HCT116 (cell line): ENCODE results near the gene UQCC2. TPM values are rescaled to one million over a fixed set of nuclear protein-coding genes. Genes with fewer than 3 reads are reported as not detected.

ENCODE experiments used
- ATAC-seq: fragments of 200-7000 bp; cut with Tn5 transposase; 2 replicates; pipeline ENCODE4 v1.9.1; 2020; ENCODE audit warnings: mild to moderate bottlenecking, moderate library complexity
- BruUV-seq: library from RNA; stranded (reverse); fragments of 400-500 nt; replicated peaks from 2 replicates; lab custom pipeline; 2021; lab: Mats Ljungman, UMichigan
- CTCF ChIA-PET: fragments of 300-600 bp; sonication (Branson Sonifier 250); formaldehyde crosslinking; loops from one replicate; lab custom pipeline; 2021; ENCODE audit warnings: antibody characterized with exemption; lab: Charles Lee
- POLR2A ChIA-PET: fragments of 300-600, 350-600 bp; sonication (Branson Sonifier 250); formaldehyde crosslinking; loops from one replicate; lab custom pipeline; 2021; ENCODE audit warnings: antibody characterized with exemption; lab: Charles Lee
- RAD21 ChIA-PET, 2 experiments: fragments of 300-600 bp; sonication (Branson Sonifier 250); formaldehyde crosslinking; loops; one replicate each; lab custom pipeline; 2023; ENCODE audit warnings: low total read pairs in 2 of 2; ENCODE audit not compliant: uncharacterized antibody in 2 of 2, unreplicated experiment in 2 of 2, low non-redundant PET in 1 of 2; lab: Charles Lee
- DNase-seq: peaks from one replicate; pipeline ENCODE4 v3.0.0-alpha.2; 2010; ENCODE audit warnings: low read depth, low spot score
- H2AFZ ChIP-seq: fragments of 200-600 bp; shearing (Covaris generic), sonication (generic); 2 replicates; pipeline ENCODE4 v1.6.1; 2017; ENCODE audit warnings: low read depth, mixed run types, mixed read lengths, antibody characterized with exemption, low read length; ENCODE audit not compliant: poor library complexity, severe bottlenecking
- H3K27ac ChIP-seq: 2 replicates; pipeline ENCODE4 v1.5.1; 2012; ENCODE audit warnings: low read depth, low read length
- H3K27me3 ChIP-seq: fragments of 200-600 bp; sonication (generic); 2 replicates; pipeline ENCODE4 v1.6.1; 2016; ENCODE audit warnings: mixed run types, low read length, mixed read lengths; ENCODE audit not compliant: insufficient read depth
- H3K36me3 ChIP-seq, 2 experiments: fragments of 200-500 bp in 1 of 2; fragments of 200-600 bp in 1 of 2; sonication (Bioruptor generic) in 1 of 2; sonication (generic) in 1 of 2; 2 replicates each; pipeline versions ENCODE4 v1.5.1 to v1.6.1; 2014 to 2016; ENCODE audit warnings: low read length in 2 of 2, inconsistent platforms in 1 of 2, mixed read lengths in 1 of 2, mixed run types in 1 of 2; ENCODE audit not compliant: insufficient read depth in 2 of 2, control insufficient read depth in 1 of 2
- H3K4me1 ChIP-seq, 2 experiments: fragments of 200-600 bp in 1 of 2; sonication (generic) in 1 of 2; 2 replicates each; pipeline versions ENCODE4 v1.5.1 to v1.6.1; 2012 to 2017; ENCODE audit warnings: low read length in 2 of 2, inconsistent platforms in 1 of 2, mild to moderate bottlenecking in 1 of 2, mixed read lengths in 1 of 2, mixed run types in 1 of 2, moderate library complexity in 1 of 2; ENCODE audit not compliant: insufficient read depth in 2 of 2, control insufficient read depth in 1 of 2
- H3K4me2 ChIP-seq: fragments of 200-600 bp; sonication (generic); 2 replicates; pipeline ENCODE4 v1.6.1; 2017; ENCODE audit warnings: mixed run types, low read length, mixed read lengths
- H3K4me3 ChIP-seq, 2 experiments: fragments of 200-600 bp in 1 of 2; sonication (generic) in 1 of 2; replicated peaks in 1 of 2; 2 replicates each; pipeline ENCODE4 v1.5.1; 2011 to 2016; ENCODE audit warnings: low read length in 2 of 2, control low read depth in 1 of 2, low read depth in 1 of 2, mild to moderate bottlenecking in 1 of 2, mixed read lengths in 1 of 2, mixed run types in 1 of 2
- H3K79me2 ChIP-seq: fragments of 200-600 bp; sonication (generic); 2 replicates; pipeline ENCODE4 v1.6.1; 2017; ENCODE audit warnings: mild to moderate bottlenecking, mixed run types, low read length, moderate library complexity, mixed read lengths; ENCODE audit not compliant: insufficient read depth
- H3K9ac ChIP-seq: fragments of 200-600 bp; sonication (generic); 2 replicates; pipeline ENCODE4 v1.6.1; 2016; ENCODE audit warnings: low read length, mixed read lengths
- H3K9me2 ChIP-seq: fragments of 200-600 bp; sonication (generic), shearing (Covaris generic); 2 replicates; pipeline ENCODE4 v1.6.1; 2017; ENCODE audit warnings: mixed run types, mild to moderate bottlenecking, moderate library complexity; ENCODE audit not compliant: insufficient read depth
- H3K9me3 ChIP-seq, 2 experiments: fragments of 200-500 bp in 1 of 2; fragments of 200-600 bp in 1 of 2; sonication (Bioruptor generic) in 1 of 2; sonication (generic) in 1 of 2; 2 replicates each; pipeline ENCODE4 v1.6.1; 2014 to 2017; ENCODE audit warnings: low read length in 2 of 2, mixed read lengths in 2 of 2, inconsistent platforms in 1 of 2, low read depth in 1 of 2, mild to moderate bottlenecking in 1 of 2, mixed run types in 1 of 2, moderate library complexity in 1 of 2; ENCODE audit not compliant: control insufficient read depth in 1 of 2, insufficient read depth in 1 of 2
- H4K20me1 ChIP-seq: fragments of 200-600 bp; sonication (generic), shearing (Covaris generic); 2 replicates; pipeline ENCODE4 v1.6.1; 2017; ENCODE audit warnings: mixed run types, mild to moderate bottlenecking, moderate library complexity; ENCODE audit not compliant: insufficient read depth
- ELF1 ChIP-seq: IDR thresholded peaks from 2 replicates; pipeline ENCODE4 v1.6.1; 2012; ENCODE audit warnings: low read depth, borderline replicate concordance
- FOSL1 ChIP-seq: IDR thresholded peaks from 2 replicates; pipeline ENCODE4 v1.6.1; 2012; ENCODE audit warnings: low read depth
- POLR2AphosphoS5 ChIP-seq: IDR thresholded peaks from 2 replicates; pipeline ENCODE4 v1.6.1; 2011; ENCODE audit warnings: mild to moderate bottlenecking, low read depth, low read length, moderate library complexity
- SRF ChIP-seq: IDR thresholded peaks from 2 replicates; pipeline ENCODE4 v1.6.1; 2012; ENCODE audit warnings: low read depth
- TCF7L2 ChIP-seq: IDR thresholded peaks from 2 replicates; pipeline ENCODE4 v1.7.0; 2011; ENCODE audit warnings: borderline replicate concordance, inconsistent platforms; ENCODE audit not compliant: insufficient read depth, insufficient read length; ENCODE audit errors: extremely low read depth
- YY1 ChIP-seq: IDR thresholded peaks from 2 replicates; pipeline ENCODE4 v1.6.1; 2011; ENCODE audit warnings: low read length, low read depth, moderate library complexity, mild to moderate bottlenecking; ENCODE audit not compliant: insufficient replicate concordance; ENCODE audit errors: extremely low read depth
- ZFX ChIP-seq: fragments of 450-650 bp; IDR thresholded peaks from 2 replicates; pipeline ENCODE4 v1.6.1; 2017
- intact Hi-C: fragments of 100-400 bp; cut with micrococcal nuclease; formaldehyde crosslinking; loops from 2 replicates; pipeline ENCODE4 v1.10.0; 2022
- total RNA-seq: library from RNA; stranded (reverse); gene quantifications from one replicate; pipeline ENCODE4 v1.2.1, GENCODE V29; 2021; ENCODE audit not compliant: unreplicated experiment
- TF ChIP-seq, protein P1 (sequence below): IDR thresholded peaks from 2 replicates; pipeline ENCODE4 v1.6.1; 2011; ENCODE audit warnings: mild to moderate bottlenecking, low read length, moderate library complexity; ENCODE audit not compliant: insufficient replicate concordance; ENCODE audit errors: extremely low read depth
- TF ChIP-seq, protein P2 (sequence below): IDR thresholded peaks from 2 replicates; pipeline ENCODE4 v1.6.1; 2012
- TF ChIP-seq, protein P3 (sequence below), 3 experiments: fragments of 200-600 bp in 1 of 3; sonication (generic) in 1 of 3; IDR thresholded peaks in 2 of 3; conservative IDR thresholded peaks in 1 of 3; 2 replicates each; pipeline ENCODE4 v1.5.1; 2012 to 2017; ENCODE audit warnings: low read depth in 2 of 3, low read length in 2 of 3, antibody characterized with exemption in 1 of 3, borderline replicate concordance in 1 of 3, control low read depth in 1 of 3, mild to moderate bottlenecking in 1 of 3, mixed read lengths in 1 of 3, mixed run types in 1 of 3, moderate library complexity in 1 of 3; ENCODE audit not compliant: insufficient read depth in 1 of 3
- TF ChIP-seq, protein P4 (sequence below): IDR thresholded peaks from 2 replicates; pipeline ENCODE4 v1.6.1; 2012

The UQCC2 gene
- total RNA-seq, 1 experiment from 2014 or later: 95.1 TPM

DNA sequence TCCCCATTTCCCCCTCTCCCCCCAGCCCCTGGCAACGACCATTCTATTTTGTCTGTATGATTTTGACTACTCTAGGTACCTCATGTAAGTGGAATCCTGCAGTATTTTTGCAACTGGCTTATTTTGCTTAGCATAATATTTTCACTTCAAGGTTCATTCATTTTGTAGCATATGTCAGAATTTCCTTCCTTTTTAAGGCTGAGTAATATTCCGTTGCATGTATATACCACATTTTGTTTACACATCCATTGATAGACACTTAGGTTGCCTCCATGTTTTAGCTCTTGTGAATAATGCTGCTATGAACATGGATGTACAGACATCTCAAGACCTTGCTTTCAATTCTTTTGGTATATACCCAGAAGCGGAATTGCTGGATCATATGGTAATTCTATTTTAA, 1.4 kb upstream of the UQCC2 start:
- POLR2A ChIA-PET: no interaction called here
- DNase-seq: no peak
- Histone ChIP-seq H3K4me2 (no peak overlapping the region), H2AFZ (no peak overlapping the region), H4K20me1 (no peaks in the 10 kb centered on the region), H3K4me3 (no peak overlapping the region), H3K9ac (no peak overlapping the region), H3K27me3 (no peaks in the 10 kb centered on the region), H3K9me3 (no peaks in the 10 kb centered on the region), H3K9me2 (no peaks in the 10 kb centered on the region), H3K36me3 (peaks cover 2 to 24% of the 10 kb centered on the region in 2 experiments; a peak in 3 of 4 replicates), H3K79me2 (peaks cover 32% of the 10 kb centered on the region), H3K4me1 (peaks cover 27 to 46% of the 10 kb centered on the region in 2 experiments), H3K27ac (no peak overlapping the region)
- no TSS peak for BruUV-seq
- TF ChIP-seq YY1: no peak
- no peak for TF ChIP-seq POLR2AphosphoS5
- TF ChIP-seq, protein P1, sequence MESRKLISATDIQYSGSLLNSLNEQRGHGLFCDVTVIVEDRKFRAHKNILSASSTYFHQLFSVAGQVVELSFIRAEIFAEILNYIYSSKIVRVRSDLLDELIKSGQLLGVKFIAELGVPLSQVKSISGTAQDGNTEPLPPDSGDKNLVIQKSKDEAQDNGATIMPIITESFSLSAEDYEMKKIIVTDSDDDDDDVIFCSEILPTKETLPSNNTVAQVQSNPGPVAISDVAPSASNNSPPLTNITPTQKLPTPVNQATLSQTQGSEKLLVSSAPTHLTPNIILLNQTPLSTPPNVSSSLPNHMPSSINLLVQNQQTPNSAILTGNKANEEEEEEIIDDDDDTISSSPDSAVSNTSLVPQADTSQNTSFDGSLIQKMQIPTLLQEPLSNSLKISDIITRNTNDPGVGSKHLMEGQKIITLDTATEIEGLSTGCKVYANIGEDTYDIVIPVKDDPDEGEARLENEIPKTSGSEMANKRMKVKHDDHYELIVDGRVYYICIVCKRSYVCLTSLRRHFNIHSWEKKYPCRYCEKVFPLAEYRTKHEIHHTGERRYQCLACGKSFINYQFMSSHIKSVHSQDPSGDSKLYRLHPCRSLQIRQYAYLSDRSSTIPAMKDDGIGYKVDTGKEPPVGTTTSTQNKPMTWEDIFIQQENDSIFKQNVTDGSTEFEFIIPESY: no peak
- TF ChIP-seq, protein P2, sequence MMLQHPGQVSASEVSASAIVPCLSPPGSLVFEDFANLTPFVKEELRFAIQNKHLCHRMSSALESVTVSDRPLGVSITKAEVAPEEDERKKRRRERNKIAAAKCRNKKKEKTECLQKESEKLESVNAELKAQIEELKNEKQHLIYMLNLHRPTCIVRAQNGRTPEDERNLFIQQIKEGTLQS: no peak
- no peak for TF ChIP-seq SRF
- no peak for TF ChIP-seq FOSL1
- TF ChIP-seq ELF1: no peak
- no peak for TF ChIP-seq TCF7L2
- TF ChIP-seq, protein P3, sequence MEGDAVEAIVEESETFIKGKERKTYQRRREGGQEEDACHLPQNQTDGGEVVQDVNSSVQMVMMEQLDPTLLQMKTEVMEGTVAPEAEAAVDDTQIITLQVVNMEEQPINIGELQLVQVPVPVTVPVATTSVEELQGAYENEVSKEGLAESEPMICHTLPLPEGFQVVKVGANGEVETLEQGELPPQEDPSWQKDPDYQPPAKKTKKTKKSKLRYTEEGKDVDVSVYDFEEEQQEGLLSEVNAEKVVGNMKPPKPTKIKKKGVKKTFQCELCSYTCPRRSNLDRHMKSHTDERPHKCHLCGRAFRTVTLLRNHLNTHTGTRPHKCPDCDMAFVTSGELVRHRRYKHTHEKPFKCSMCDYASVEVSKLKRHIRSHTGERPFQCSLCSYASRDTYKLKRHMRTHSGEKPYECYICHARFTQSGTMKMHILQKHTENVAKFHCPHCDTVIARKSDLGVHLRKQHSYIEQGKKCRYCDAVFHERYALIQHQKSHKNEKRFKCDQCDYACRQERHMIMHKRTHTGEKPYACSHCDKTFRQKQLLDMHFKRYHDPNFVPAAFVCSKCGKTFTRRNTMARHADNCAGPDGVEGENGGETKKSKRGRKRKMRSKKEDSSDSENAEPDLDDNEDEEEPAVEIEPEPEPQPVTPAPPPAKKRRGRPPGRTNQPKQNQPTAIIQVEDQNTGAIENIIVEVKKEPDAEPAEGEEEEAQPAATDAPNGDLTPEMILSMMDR (IDR thresholded peaks at IDR 0.05 in 2 of 3, conservative IDR thresholded peaks at IDR 0.05 in 1 of 3; ENCODE audit: borderline replicate concordance in 1 of 3, insufficient read depth in 1 of 3, low read depth in 2 of 3, low read length in 2 of 3): no peak
- TF ChIP-seq, protein P4, sequence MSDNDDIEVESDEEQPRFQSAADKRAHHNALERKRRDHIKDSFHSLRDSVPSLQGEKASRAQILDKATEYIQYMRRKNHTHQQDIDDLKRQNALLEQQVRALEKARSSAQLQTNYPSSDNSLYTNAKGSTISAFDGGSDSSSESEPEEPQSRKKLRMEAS: no peak
- TF ChIP-seq ZFX: no peak
- CTCF ChIA-PET: interaction anchor here (1.0 kb wide), 1 partner anchor 32 kb away, joined by 3 read pairs; no protein-coding TSS in a partner anchor
- intact Hi-C loops: loop anchor here (1.0 kb wide), 1 partner anchor 49 kb away; no protein-coding TSS in a partner anchor
- no peak for ATAC-seq
- RAD21 ChIA-PET: no interaction called here
